Measurements from ENCODE around the gene CFAP61.

- no peak for TF ChIP-seq POLR2A (IDR thresholded peaks at IDR 0.05)
- no peak for TF ChIP-seq CTCF (IDR thresholded peaks at IDR 0.05)
These were observed 13.0 kb downstream of the CFAP61 start for GRCh38 chr20:20065361-20065760.

All from heart left ventricle (tissue), 13 donors.